ENCODE measurements around the gene IL11RA. TPM values are rescaled to one million over a fixed set of nuclear protein-coding genes. Genes with fewer than 3 reads are reported as not detected.

IL11RA gene
- total and polyA plus RNA-seq, 9 of the 15 experiments (the other 6 are each of a cell fraction or from before 2014, with no cell fraction given), result 0.11 to 5.8 (median 2.8) TPM

DNA sequence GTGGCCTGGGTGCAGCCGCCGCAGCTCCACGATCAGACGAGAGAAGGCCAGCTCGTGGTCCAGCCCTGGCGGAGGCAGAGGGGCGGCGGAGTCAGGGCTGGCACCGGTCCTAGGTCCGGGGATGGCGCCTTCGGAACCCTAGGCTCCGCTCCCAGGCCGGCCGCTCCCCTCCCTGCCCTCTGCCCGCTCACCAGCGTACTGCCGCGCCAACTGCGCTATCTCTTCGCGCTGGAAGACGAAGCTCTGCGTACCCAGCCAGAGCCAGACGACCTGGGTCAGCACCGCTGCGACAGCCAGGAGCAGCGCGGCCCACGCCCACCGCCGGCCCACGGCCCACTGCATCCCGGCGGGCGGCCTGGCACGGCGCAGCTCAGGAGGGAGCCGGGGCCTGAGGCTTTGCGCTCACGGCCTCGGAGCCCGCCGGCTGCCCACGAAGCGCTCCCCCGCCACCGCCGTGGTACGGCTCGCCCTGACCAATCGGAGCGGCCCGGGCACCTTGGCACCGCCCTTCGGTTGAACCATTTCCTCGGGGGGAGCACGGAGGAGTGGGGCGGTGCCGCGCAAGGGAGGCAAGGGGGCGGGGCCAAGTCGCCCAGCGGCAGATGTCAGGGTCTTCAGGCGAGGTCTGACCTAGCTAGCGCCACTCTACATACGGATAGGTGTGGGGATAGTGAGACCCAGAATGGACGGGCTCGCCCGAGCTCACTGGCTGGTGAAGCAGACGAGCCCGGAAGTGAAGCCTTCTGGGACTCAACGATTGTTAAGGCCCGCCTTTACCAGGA lies 14.4 kb upstream of the IL11RA start, which contains the start of gene SIGMAR1 (continued):
- TF ChIP-seq, protein P1, sequence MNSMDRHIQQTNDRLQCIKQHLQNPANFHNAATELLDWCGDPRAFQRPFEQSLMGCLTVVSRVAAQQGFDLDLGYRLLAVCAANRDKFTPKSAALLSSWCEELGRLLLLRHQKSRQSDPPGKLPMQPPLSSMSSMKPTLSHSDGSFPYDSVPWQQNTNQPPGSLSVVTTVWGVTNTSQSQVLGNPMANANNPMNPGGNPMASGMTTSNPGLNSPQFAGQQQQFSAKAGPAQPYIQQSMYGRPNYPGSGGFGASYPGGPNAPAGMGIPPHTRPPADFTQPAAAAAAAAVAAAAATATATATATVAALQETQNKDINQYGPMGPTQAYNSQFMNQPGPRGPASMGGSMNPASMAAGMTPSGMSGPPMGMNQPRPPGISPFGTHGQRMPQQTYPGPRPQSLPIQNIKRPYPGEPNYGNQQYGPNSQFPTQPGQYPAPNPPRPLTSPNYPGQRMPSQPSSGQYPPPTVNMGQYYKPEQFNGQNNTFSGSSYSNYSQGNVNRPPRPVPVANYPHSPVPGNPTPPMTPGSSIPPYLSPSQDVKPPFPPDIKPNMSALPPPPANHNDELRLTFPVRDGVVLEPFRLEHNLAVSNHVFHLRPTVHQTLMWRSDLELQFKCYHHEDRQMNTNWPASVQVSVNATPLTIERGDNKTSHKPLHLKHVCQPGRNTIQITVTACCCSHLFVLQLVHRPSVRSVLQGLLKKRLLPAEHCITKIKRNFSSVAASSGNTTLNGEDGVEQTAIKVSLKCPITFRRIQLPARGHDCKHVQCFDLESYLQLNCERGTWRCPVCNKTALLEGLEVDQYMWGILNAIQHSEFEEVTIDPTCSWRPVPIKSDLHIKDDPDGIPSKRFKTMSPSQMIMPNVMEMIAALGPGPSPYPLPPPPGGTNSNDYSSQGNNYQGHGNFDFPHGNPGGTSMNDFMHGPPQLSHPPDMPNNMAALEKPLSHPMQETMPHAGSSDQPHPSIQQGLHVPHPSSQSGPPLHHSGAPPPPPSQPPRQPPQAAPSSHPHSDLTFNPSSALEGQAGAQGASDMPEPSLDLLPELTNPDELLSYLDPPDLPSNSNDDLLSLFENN (IDR thresholded peaks at IDR 0.05; ENCODE audit: low read depth in 2 of 2, low read length in 2 of 2), result no peak
- no peak for TF ChIP-seq ZBTB7A (IDR thresholded peaks at IDR 0.05; ENCODE audit: borderline replicate concordance, control insufficient read depth, low read depth, low read length)
- no peak for TF ChIP-seq MTA1 (IDR thresholded peaks at IDR 0.05; ENCODE audit: borderline replicate concordance)
- no peak for TF ChIP-seq BCOR (IDR thresholded peaks at IDR 0.05)
- TF ChIP-seq SP1 (CRISPR knock-in tag; IDR thresholded peaks at IDR 0.05), result 0 out of 2 replicates have a peak, but pooled peaks have one; percentile 22
- peak; percentile 77 for TF ChIP-seq TCF7L2 (IDR thresholded peaks at IDR 0.05; ENCODE audit: low read depth, low read length)
- TF ChIP-seq, protein P2, sequence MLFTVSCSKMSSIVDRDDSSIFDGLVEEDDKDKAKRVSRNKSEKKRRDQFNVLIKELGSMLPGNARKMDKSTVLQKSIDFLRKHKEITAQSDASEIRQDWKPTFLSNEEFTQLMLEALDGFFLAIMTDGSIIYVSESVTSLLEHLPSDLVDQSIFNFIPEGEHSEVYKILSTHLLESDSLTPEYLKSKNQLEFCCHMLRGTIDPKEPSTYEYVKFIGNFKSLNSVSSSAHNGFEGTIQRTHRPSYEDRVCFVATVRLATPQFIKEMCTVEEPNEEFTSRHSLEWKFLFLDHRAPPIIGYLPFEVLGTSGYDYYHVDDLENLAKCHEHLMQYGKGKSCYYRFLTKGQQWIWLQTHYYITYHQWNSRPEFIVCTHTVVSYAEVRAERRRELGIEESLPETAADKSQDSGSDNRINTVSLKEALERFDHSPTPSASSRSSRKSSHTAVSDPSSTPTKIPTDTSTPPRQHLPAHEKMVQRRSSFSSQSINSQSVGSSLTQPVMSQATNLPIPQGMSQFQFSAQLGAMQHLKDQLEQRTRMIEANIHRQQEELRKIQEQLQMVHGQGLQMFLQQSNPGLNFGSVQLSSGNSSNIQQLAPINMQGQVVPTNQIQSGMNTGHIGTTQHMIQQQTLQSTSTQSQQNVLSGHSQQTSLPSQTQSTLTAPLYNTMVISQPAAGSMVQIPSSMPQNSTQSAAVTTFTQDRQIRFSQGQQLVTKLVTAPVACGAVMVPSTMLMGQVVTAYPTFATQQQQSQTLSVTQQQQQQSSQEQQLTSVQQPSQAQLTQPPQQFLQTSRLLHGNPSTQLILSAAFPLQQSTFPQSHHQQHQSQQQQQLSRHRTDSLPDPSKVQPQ (CRISPR knock-in tag; IDR thresholded peaks at IDR 0.05; ENCODE audit: borderline replicate concordance), result no peak
- TF ChIP-seq, protein P3, sequence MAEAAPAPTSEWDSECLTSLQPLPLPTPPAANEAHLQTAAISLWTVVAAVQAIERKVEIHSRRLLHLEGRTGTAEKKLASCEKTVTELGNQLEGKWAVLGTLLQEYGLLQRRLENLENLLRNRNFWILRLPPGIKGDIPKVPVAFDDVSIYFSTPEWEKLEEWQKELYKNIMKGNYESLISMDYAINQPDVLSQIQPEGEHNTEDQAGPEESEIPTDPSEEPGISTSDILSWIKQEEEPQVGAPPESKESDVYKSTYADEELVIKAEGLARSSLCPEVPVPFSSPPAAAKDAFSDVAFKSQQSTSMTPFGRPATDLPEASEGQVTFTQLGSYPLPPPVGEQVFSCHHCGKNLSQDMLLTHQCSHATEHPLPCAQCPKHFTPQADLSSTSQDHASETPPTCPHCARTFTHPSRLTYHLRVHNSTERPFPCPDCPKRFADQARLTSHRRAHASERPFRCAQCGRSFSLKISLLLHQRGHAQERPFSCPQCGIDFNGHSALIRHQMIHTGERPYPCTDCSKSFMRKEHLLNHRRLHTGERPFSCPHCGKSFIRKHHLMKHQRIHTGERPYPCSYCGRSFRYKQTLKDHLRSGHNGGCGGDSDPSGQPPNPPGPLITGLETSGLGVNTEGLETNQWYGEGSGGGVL (CRISPR knock-in tag; IDR thresholded peaks at IDR 0.05), result no peak
- TF ChIP-seq, protein P4, sequence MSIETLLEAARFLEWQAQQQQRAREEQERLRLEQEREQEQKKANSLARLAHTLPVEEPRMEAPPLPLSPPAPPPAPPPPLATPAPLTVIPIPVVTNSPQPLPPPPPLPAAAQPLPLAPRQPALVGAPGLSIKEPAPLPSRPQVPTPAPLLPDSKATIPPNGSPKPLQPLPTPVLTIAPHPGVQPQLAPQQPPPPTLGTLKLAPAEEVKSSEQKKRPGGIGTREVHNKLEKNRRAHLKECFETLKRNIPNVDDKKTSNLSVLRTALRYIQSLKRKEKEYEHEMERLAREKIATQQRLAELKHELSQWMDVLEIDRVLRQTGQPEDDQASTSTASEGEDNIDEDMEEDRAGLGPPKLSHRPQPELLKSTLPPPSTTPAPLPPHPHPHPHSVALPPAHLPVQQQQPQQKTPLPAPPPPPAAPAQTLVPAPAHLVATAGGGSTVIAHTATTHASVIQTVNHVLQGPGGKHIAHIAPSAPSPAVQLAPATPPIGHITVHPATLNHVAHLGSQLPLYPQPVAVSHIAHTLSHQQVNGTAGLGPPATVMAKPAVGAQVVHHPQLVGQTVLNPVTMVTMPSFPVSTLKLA (conservative IDR thresholded peaks at IDR 0.05), result 0 out of 4 replicates have a peak, but pooled peaks of 1 of the 2 experiments have one; percentile 12
- TF ChIP-seq, protein P5, sequence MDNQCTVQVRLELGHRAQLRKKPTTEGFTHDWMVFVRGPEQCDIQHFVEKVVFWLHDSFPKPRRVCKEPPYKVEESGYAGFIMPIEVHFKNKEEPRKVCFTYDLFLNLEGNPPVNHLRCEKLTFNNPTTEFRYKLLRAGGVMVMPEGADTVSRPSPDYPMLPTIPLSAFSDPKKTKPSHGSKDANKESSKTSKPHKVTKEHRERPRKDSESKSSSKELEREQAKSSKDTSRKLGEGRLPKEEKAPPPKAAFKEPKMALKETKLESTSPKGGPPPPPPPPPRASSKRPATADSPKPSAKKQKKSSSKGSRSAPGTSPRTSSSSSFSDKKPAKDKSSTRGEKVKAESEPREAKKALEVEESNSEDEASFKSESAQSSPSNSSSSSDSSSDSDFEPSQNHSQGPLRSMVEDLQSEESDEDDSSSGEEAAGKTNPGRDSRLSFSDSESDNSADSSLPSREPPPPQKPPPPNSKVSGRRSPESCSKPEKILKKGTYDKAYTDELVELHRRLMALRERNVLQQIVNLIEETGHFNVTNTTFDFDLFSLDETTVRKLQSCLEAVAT (IDR thresholded peaks at IDR 0.05), result no peak
- TF ChIP-seq NONO (IDR thresholded peaks at IDR 0.05; ENCODE audit: low read depth in 2 of 2, low read length in 1 of 2), result peak; percentile 31 to 95; a peak in 3 of 4 replicates
- no peak for TF ChIP-seq SAFB (IDR thresholded peaks at IDR 0.05; ENCODE audit: borderline replicate concordance, low read depth, low read length)
- TF ChIP-seq CBX3 (IDR thresholded peaks at IDR 0.05; ENCODE audit: borderline replicate concordance in 1 of 2, low read length in 2 of 2), result no peak
